Mucosa of descending colon (tissue), 3 donors: ENCODE results near the gene PLGRKT. TPM values are rescaled to one million over a fixed set of nuclear protein-coding genes. Genes with fewer than 3 reads are reported as not detected.
A peak's percentile ranks its signal among the peaks of the same experiment; 100 is the strongest.

Source experiments
- ATAC-seq: fragments of 200-7000 bp; cut with Tn5 transposase; one replicate; pipeline ENCODE4 v1.9.1; 2020; ENCODE audit warnings: mild to moderate bottlenecking, moderate library complexity
- DNase-seq, 3 donors: peaks; one replicate each; pipeline ENCODE4 v3.0.0-alpha.2; 2020
- H3K36me3 ChIP-seq: fragments of 200-600 bp; one replicate; pipeline ENCODE4 v1.8.0; 2021; ENCODE audit warnings: low read depth, mild to moderate bottlenecking
- H3K4me1 ChIP-seq: fragments of 200-600 bp; one replicate; pipeline ENCODE4 v1.8.0; 2021; ENCODE audit warnings: low read depth, mild to moderate bottlenecking
- H3K4me3 ChIP-seq: fragments of 200-600 bp; one replicate; pipeline ENCODE4 v1.8.0; 2021; ENCODE audit warnings: mild to moderate bottlenecking
- H3K9me3 ChIP-seq: fragments of 200-600 bp; one replicate; pipeline ENCODE4 v1.8.0; 2021; ENCODE audit warnings: mild to moderate bottlenecking
- CTCF ChIP-seq: fragments of 200-600 bp; IDR thresholded peaks from one replicate; pipeline ENCODE4 v1.8.0; 2022; ENCODE audit warnings: antibody characterized with exemption, mild to moderate bottlenecking
- intact Hi-C, 2 donors: fragments of 100-400 bp; cut with DNase I in 1 of 2; cut with micrococcal nuclease in 1 of 2; formaldehyde crosslinking; loops; one replicate each; pipeline versions ENCODE4 v1.11.0 to v1.11.1; 2022; cut with DNase I, micrococcal nuclease
- long read RNA-seq, 2 donors: library from polyadenylated mRNA; unstranded; transcript quantifications; one replicate each; pipeline ENCODE4 v2.0.0, GENCODE V29; 2019 to 2021
- total RNA-seq, 3 donors: library from RNA; stranded (reverse); fragmentation: NEBNext Ultra II Directional in 2 of 3; extraction: Animal tissue kit (Norgen Biotek cat#: 25700) in 2 of 3; gene quantifications; one replicate each; pipeline versions ENCODE4 v1.2.1 to v1.2.4, GENCODE V29; 2021 to 2023
- donor health status: DM: no; HTN: no; CAD: no; lungs with moderate emphysema.
- donor health status: DM: no; HTN: no; CAD: no.
- donor health status: DM: no; HTN: yes; CAD: no.

PLGRKT gene
- total RNA-seq: 10 to 100 TPM; 34.0 to 67.1 (median 53.0) TPM
- long read RNA-seq, donor 1, transcript PLGRKT-201 (6 exons, 932 nt): major isoform, 12 of 15 reads
- long read RNA-seq, donor 1, partial matches to known transcripts: 2 of 15 reads
- long read RNA-seq, donor 1, other reads (novel, unspliced or antisense): 1 of 15 reads
- long read RNA-seq, donor 2, transcript PLGRKT-201 (6 exons, 932 nt): major isoform, 29 of 54 reads
- long read RNA-seq, donor 2, partial matches to known transcripts: 16 of 54 reads
- long read RNA-seq, donor 2, other reads (novel, unspliced or antisense): 9 of 54 reads

- DNase-seq: peak; percentile 96 to 98 (median 97)
- no peaks in the 10 kb centered on the region for H3K36me3 ChIP-seq
- intact Hi-C loops: no loop called here
- peak; percentile 96 for ATAC-seq
- TF ChIP-seq CTCF: peak; percentile 27
- H3K4me1 ChIP-seq: peaks cover 14% of the 10 kb centered on the region
- H3K4me3 ChIP-seq: peak within 1 kb of the TSS; percentile 33
- H3K9me3 ChIP-seq: no peaks in the 10 kb centered on the region
Measured at GRCh38 chr9:5437254-5438216, at the start of gene PLGRKT. TSS of gene PLGRKT (minus strand) at chr9:5437925. CDS start at chr9:5431977, 5,948 bp downstream.

GRCh38 chr9:5486988-5487387, 49.3 kb upstream of the PLGRKT start:
- H3K4me3 ChIP-seq: no peak overlapping the region
- H3K9me3 ChIP-seq: no peaks in the 10 kb centered on the region
- no peak for TF ChIP-seq CTCF
- no peaks in the 10 kb centered on the region for H3K4me1 ChIP-seq
- DNase-seq: no peak
- no peak for ATAC-seq
- intact Hi-C loops: no loop called here
- no peaks in the 10 kb centered on the region for H3K36me3 ChIP-seq

GRCh38 chr9:5485378-5486085, 47.8 kb upstream of the PLGRKT start:
- intact Hi-C loops: no loop called here
- Histone ChIP-seq H3K4me1 (no peaks in the 10 kb centered on the region), H3K4me3 (no peak overlapping the region), H3K36me3 (no peaks in the 10 kb centered on the region), H3K9me3 (no peaks in the 10 kb centered on the region)
- ATAC-seq (no peak), DNase-seq (no peak)
- TF ChIP-seq CTCF: no peak

- H3K36me3 ChIP-seq: no peaks in the 10 kb centered on the region
- DNase-seq (no peak), ATAC-seq (no peak)
- H3K4me3 ChIP-seq: no peak overlapping the region
- intact Hi-C loops: no loop called here
- TF ChIP-seq CTCF: no peak
- H3K9me3 ChIP-seq: no peaks in the 10 kb centered on the region
- no peaks in the 10 kb centered on the region for H3K4me1 ChIP-seq
Measured at GRCh38 chr9:5483306-5483705, 45.6 kb upstream of the PLGRKT start.

GRCh38 chr9:5482194-5482593, 44.5 kb upstream of the PLGRKT start:
- H3K36me3 ChIP-seq: no peaks in the 10 kb centered on the region
- no peaks in the 10 kb centered on the region for H3K4me1 ChIP-seq
- no peak for TF ChIP-seq CTCF
- no peak for ATAC-seq
- intact Hi-C loops: no loop called here
- H3K4me3 ChIP-seq: no peak overlapping the region
- DNase-seq: no peak
- no peaks in the 10 kb centered on the region for H3K9me3 ChIP-seq
